ENCODE data around the gene ADARB2.

ADARB2 gene

GRCh38 chr10:1648648-1649047, 88.7 kb downstream of the ADARB2 start:
- no peak for DNase-seq (ENCODE audit: low read depth)
- TF ChIP-seq, protein P1, sequence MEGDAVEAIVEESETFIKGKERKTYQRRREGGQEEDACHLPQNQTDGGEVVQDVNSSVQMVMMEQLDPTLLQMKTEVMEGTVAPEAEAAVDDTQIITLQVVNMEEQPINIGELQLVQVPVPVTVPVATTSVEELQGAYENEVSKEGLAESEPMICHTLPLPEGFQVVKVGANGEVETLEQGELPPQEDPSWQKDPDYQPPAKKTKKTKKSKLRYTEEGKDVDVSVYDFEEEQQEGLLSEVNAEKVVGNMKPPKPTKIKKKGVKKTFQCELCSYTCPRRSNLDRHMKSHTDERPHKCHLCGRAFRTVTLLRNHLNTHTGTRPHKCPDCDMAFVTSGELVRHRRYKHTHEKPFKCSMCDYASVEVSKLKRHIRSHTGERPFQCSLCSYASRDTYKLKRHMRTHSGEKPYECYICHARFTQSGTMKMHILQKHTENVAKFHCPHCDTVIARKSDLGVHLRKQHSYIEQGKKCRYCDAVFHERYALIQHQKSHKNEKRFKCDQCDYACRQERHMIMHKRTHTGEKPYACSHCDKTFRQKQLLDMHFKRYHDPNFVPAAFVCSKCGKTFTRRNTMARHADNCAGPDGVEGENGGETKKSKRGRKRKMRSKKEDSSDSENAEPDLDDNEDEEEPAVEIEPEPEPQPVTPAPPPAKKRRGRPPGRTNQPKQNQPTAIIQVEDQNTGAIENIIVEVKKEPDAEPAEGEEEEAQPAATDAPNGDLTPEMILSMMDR (IDR thresholded peaks at IDR 0.05; ENCODE audit: low read depth, low read length, missing control alignments), result no peak
- H3K4me3 ChIP-seq (ENCODE audit: low read depth, low read length), result no peak overlapping the region

DNA sequence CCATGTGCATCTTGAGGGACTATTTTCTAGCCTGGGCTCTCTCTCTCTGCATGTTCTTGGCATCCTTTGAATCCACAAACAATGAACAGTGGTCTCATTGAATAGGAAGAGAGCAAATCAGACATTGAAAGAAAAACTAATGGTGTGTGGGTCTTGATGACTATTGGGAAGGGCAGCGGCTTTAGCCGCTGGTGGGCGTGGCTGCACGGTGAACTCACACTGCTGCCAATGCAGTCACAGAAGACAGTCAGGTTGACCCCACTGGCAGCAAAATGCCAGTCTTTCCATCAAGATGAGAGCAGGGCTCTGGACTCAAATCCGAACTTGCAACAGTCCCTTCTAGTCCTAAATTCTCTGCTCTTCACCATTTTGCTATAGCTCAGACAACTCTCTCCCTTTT, 91.0 kb downstream of the ADARB2 start:
- DNase-seq (ENCODE audit: low read depth), result no peak
- TF ChIP-seq, protein P1 (IDR thresholded peaks at IDR 0.05; ENCODE audit: low read depth, low read length, missing control alignments), result no peak
- no peak overlapping the region for H3K4me3 ChIP-seq (ENCODE audit: low read depth, low read length)

DNA sequence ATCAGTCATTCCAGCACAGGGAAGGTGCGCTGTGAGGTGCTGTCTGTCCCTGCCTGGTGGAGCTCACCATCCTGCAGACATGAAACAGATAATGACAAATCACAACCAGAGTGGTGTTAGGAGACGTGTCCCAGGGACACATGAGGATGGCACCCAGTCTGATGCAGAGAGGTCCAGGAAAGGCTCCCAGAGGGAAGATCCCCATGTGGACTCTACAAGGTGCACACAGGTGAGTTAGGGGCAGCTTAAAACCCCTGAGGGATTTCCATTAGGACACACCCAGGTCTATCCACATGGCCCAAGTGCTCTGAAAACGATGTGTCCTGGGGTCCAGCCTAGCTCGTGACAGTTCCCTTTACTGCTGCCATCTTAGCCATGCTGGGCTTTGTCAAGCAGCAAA, 91.4 kb downstream of the ADARB2 start:
- DNase-seq (ENCODE audit: low read depth), result no peak
- H3K4me3 ChIP-seq (ENCODE audit: low read depth, low read length), result no peak overlapping the region
- TF ChIP-seq, protein P1 (IDR thresholded peaks at IDR 0.05; ENCODE audit: low read depth, low read length, missing control alignments), result no peak

DNA sequence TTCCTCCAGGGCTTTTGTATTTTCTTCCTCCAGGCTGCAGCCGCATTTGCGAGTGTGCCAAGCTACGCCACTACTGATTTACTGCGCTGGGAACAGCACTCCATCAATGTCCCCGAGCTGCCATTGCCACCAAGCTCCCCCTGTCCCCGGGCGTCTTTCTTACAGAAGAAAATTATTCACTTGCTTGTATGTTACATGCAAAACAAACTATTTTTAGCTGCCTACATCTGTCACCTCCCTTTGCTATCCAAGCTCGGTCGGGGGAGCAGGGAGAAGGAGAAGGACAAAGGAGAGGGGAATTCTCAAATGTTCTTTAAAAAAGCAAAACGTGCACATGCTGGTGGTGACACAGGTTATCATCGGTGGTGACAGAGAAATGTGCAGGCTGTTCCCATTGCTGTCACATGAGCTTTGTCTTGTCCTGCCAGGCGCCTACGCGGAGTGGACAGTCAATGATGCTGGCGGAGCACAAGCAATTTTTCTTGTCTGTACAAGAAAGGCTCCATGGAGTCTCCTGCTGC, 93.1 kb downstream of the ADARB2 start:
- no peak for DNase-seq (ENCODE audit: low read depth)
- no peak overlapping the region for H3K4me3 ChIP-seq (ENCODE audit: low read depth, low read length)
- TF ChIP-seq, protein P1 (IDR thresholded peaks at IDR 0.05; ENCODE audit: low read depth, low read length, missing control alignments), result no peak

GRCh38 chr10:1643908-1644179, 93.5 kb downstream of the ADARB2 start:
- no peak for DNase-seq (ENCODE audit: low read depth)
- no peak overlapping the region for H3K4me3 ChIP-seq (ENCODE audit: low read depth, low read length)
- TF ChIP-seq, protein P1 (IDR thresholded peaks at IDR 0.05; ENCODE audit: low read depth, low read length, missing control alignments), result no peak

GRCh38 chr10:1643161-1643907, 94.0 kb downstream of the ADARB2 start:
- no peak for DNase-seq (ENCODE audit: low read depth)
- TF ChIP-seq, protein P1 (IDR thresholded peaks at IDR 0.05; ENCODE audit: low read depth, low read length, missing control alignments), result no peak

DNA sequence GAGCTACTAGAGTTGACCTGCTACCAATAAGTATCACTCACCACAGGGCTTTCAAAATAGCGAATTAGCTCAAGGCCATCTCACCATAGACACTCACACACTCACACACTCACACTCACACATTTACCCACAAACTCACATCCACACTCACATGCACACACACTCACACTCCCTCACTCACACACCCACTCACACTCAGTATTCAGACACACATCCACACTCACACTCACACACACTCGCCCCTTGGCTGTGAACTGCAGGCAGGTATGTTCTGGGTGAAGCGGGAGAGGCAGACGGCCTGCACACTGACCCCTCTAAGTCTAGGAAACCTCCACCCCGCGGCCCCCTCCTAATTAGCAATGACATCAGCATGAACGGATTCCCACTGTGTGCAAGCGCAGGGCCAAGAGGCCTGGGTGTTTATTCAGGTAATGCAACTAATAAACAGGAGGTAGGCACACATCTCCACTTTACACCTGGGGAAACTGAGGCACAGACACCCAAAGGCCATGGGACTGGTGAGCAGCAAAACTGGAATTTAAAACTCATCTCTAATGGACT, 94.6 kb downstream of the ADARB2 start:
- no peak overlapping the region for H3K4me3 ChIP-seq (ENCODE audit: low read depth, low read length)
- DNase-seq (ENCODE audit: low read depth), result no peak
- TF ChIP-seq, protein P1 (IDR thresholded peaks at IDR 0.05; ENCODE audit: low read depth, low read length, missing control alignments), result no peak

More at GRCh38 chr10:1643161-1643907, 94.0 kb downstream of the ADARB2 start:
- H3K4me3 ChIP-seq (ENCODE audit: low read depth, low read length), result no peak overlapping the region

All from GM12864 (cell line).